Endothelial cell of umbilical vein (primary cell): ENCODE data around the gene LRRC39.

ENCODE experiments used
- EZH2 ChIP-seq: IDR thresholded peaks from 2 replicates; pipeline ENCODE4 v1.6.1; 2012; ENCODE audit warnings: borderline replicate concordance, low read depth, mild to moderate bottlenecking, moderate library complexity, low read length, inconsistent platforms; ENCODE audit not compliant: severe bottlenecking
- MYC ChIP-seq: IDR thresholded peaks from one replicate; pipeline ENCODE4 v1.6.1; 2011; ENCODE audit warnings: mild to moderate bottlenecking, low read depth, low read length
- POLR2A ChIP-seq: IDR thresholded peaks from 2 replicates; pipeline ENCODE4 v1.6.1; 2012; ENCODE audit warnings: low read depth, mild to moderate bottlenecking, control low read depth, low read length
- POLR2AphosphoS5 ChIP-seq: IDR thresholded peaks from 2 replicates; pipeline ENCODE4 v1.6.1; 2012; ENCODE audit warnings: low read depth, mild to moderate bottlenecking, control low read depth, low read length, moderate library complexity; ENCODE audit not compliant: insufficient read depth
- TF ChIP-seq, protein P1 (sequence below), 2 donors: IDR thresholded peaks; 1 replicate in 1 of 2; 2 replicates in 1 of 2; pipeline ENCODE4 v1.5.1; 2011; ENCODE audit warnings: low read length in 2 of 2, mild to moderate bottlenecking in 2 of 2, moderate library complexity in 2 of 2, control low read depth in 1 of 2, inconsistent platforms in 1 of 2, low read depth in 1 of 2; ENCODE audit not compliant: insufficient read depth in 1 of 2; ENCODE audit errors: extremely low read depth in 1 of 2

DNA sequence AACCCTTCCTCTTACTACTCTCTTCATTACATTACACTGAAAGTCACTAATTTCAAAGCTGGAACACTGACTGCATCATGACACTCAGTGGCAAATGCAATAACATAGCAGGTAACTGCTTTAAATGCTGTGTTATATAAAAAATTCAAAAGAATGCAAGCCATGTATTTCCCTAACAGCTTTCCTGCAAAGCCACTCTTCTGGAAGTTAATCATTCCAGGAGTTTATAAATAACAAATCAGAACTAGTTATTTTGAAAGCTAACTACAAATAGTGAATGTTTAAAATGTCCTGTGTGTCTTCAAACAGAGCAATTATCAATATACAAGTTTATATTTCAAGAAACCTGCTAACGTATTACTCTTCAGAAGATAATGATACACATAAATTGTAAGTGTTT, 37.0 kb upstream of the LRRC39 start:
- no peak for TF ChIP-seq EZH2
- TF ChIP-seq MYC, result no peak
- no peak for TF ChIP-seq POLR2AphosphoS5
- no peak for TF ChIP-seq POLR2A
- TF ChIP-seq, protein P1, sequence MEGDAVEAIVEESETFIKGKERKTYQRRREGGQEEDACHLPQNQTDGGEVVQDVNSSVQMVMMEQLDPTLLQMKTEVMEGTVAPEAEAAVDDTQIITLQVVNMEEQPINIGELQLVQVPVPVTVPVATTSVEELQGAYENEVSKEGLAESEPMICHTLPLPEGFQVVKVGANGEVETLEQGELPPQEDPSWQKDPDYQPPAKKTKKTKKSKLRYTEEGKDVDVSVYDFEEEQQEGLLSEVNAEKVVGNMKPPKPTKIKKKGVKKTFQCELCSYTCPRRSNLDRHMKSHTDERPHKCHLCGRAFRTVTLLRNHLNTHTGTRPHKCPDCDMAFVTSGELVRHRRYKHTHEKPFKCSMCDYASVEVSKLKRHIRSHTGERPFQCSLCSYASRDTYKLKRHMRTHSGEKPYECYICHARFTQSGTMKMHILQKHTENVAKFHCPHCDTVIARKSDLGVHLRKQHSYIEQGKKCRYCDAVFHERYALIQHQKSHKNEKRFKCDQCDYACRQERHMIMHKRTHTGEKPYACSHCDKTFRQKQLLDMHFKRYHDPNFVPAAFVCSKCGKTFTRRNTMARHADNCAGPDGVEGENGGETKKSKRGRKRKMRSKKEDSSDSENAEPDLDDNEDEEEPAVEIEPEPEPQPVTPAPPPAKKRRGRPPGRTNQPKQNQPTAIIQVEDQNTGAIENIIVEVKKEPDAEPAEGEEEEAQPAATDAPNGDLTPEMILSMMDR (IDR thresholded peaks at IDR 0.05; ENCODE audit: extremely low read depth in 1 of 2, insufficient read depth in 1 of 2, low read depth in 1 of 2, low read length in 2 of 2), result no peak
